Endothelial cell of umbilical vein (primary cell): ENCODE results near the gene EGFL6. TPM values are rescaled to one million over a fixed set of nuclear protein-coding genes. Genes with fewer than 3 reads are reported as not detected.

Experiments used
- BruUV-seq: library from RNA; stranded (reverse); fragments of 400-500 nt; replicated peaks from 2 replicates; lab custom pipeline; 2021; lab: Mats Ljungman, UMichigan
- CTCF ChIA-PET: fragments of 300-600, 350-600 bp; sonication (Branson Sonifier 250); formaldehyde crosslinking; loops from one replicate; lab custom pipeline; 2021; ENCODE audit warnings: antibody characterized with exemption, inconsistent platforms; lab: Charles Lee
- POLR2A ChIA-PET: fragments of 300-600, 350-600 bp; sonication (Branson Sonifier 250); formaldehyde crosslinking; loops from one replicate; lab custom pipeline; 2021; ENCODE audit warnings: antibody characterized with exemption, inconsistent platforms; lab: Charles Lee
- DNase-seq: peaks from one replicate; pipeline ENCODE4 v3.0.0-alpha.2; 2011; ENCODE audit warnings: low read depth, low spot score
- FAIRE-seq: peaks from 2 replicates; lab custom pipeline; 2011; peaks lifted over from hg19 to GRCh38; lab: Jason Lieb, UNC
- H2AFZ ChIP-seq: 2 replicates; pipeline ENCODE4 v1.6.0; 2012; ENCODE audit warnings: low read depth, low read length, control low read depth, inconsistent platforms
- H3K27ac ChIP-seq: 2 replicates; pipeline ENCODE4 v1.5.1; 2011; ENCODE audit warnings: low read depth, mild to moderate bottlenecking, control low read depth, low read length, moderate library complexity; ENCODE audit not compliant: insufficient read depth
- H3K27me3 ChIP-seq, 2 experiments: 2 replicates each; pipeline versions ENCODE4 v1.6.0 to v1.6.1; 2011; ENCODE audit warnings: low read length in 2 of 2, mixed read lengths in 1 of 2; ENCODE audit not compliant: control insufficient read depth in 2 of 2, insufficient read depth in 2 of 2
- H3K36me3 ChIP-seq, 2 experiments: 2 replicates in 1 of 2; 3 replicates in 1 of 2; pipeline ENCODE4 v1.5.1; 2011; ENCODE audit warnings: low read length in 2 of 2, mild to moderate bottlenecking in 1 of 2, moderate library complexity in 1 of 2; ENCODE audit not compliant: control insufficient read depth in 2 of 2, insufficient read depth in 2 of 2; ENCODE audit errors: extremely low read depth in 1 of 2
- H3K4me1 ChIP-seq: 3 replicates; pipeline ENCODE4 v1.5.1; 2011; ENCODE audit warnings: mild to moderate bottlenecking, low read length; ENCODE audit not compliant: control insufficient read depth, insufficient read depth; ENCODE audit errors: extremely low read depth
- H3K4me2 ChIP-seq: 2 replicates; pipeline ENCODE4 v1.6.1; 2011; ENCODE audit warnings: low read length, control low read depth, mixed read lengths; ENCODE audit not compliant: insufficient read depth
- H3K4me3 ChIP-seq, 3 experiments: fragments of 200-600 bp in 1 of 3; sonication (generic), shearing (Covaris generic) in 1 of 3; replicated peaks in 1 of 3; 2 replicates each; pipeline ENCODE4 v1.5.1; 2011 to 2016; ENCODE audit warnings: control low read depth in 3 of 3, low read length in 3 of 3, mild to moderate bottlenecking in 2 of 3, inconsistent platforms in 1 of 3, low read depth in 1 of 3, moderate library complexity in 1 of 3; ENCODE audit not compliant: insufficient read depth in 1 of 3
- H3K79me2 ChIP-seq: 2 replicates; pipeline ENCODE4 v1.6.0; 2012; ENCODE audit warnings: low read length, inconsistent platforms; ENCODE audit not compliant: control insufficient read depth, insufficient read depth
- H3K9ac ChIP-seq: replicated peaks from 2 replicates; pipeline ENCODE3; 2011; ENCODE audit warnings: low read length, control low read depth; ENCODE audit not compliant: insufficient read depth; ENCODE audit errors: extremely low read depth
- H3K9me1 ChIP-seq: replicated peaks from 3 replicates; pipeline ENCODE4 v1.6.0; 2011; ENCODE audit warnings: mild to moderate bottlenecking, low read length; ENCODE audit not compliant: control insufficient read depth, insufficient read depth; ENCODE audit errors: extremely low read depth
- H3K9me3 ChIP-seq: replicated peaks from 2 replicates; pipeline ENCODE4 v1.5.1; 2012; ENCODE audit warnings: low read length, inconsistent platforms; ENCODE audit not compliant: control insufficient read depth, insufficient read depth
- H4K20me1 ChIP-seq: replicated peaks from 2 replicates; pipeline ENCODE3; 2011; ENCODE audit warnings: mild to moderate bottlenecking, low read length; ENCODE audit not compliant: control insufficient read depth, insufficient read depth; ENCODE audit errors: extremely low read depth
- CTCF ChIP-seq, 2 donors: IDR thresholded peaks; 1 replicate in 1 of 2; 2 replicates in 1 of 2; pipeline ENCODE4 v1.5.1; 2011; ENCODE audit warnings: low read length in 2 of 2, mild to moderate bottlenecking in 2 of 2, moderate library complexity in 2 of 2, control low read depth in 1 of 2, inconsistent platforms in 1 of 2, low read depth in 1 of 2; ENCODE audit not compliant: insufficient read depth in 1 of 2; ENCODE audit errors: extremely low read depth in 1 of 2
- EZH2 ChIP-seq: IDR thresholded peaks from 2 replicates; pipeline ENCODE4 v1.6.1; 2012; ENCODE audit warnings: borderline replicate concordance, low read depth, mild to moderate bottlenecking, moderate library complexity, low read length, inconsistent platforms; ENCODE audit not compliant: severe bottlenecking
- FOS ChIP-seq: IDR thresholded peaks from 2 replicates; pipeline ENCODE4 v1.6.1; 2011; ENCODE audit warnings: mild to moderate bottlenecking, low read length, moderate library complexity, borderline replicate concordance; ENCODE audit not compliant: insufficient read depth
- GATA2 ChIP-seq: IDR thresholded peaks from 2 replicates; pipeline ENCODE4 v1.7.0; 2011; ENCODE audit warnings: low read depth, mild to moderate bottlenecking, moderate library complexity, mixed read lengths, low read length; ENCODE audit not compliant: insufficient read length, insufficient read depth
- JUN ChIP-seq: IDR thresholded peaks from 2 replicates; pipeline ENCODE4 v1.6.1; 2011; ENCODE audit warnings: borderline replicate concordance, low read depth; ENCODE audit not compliant: insufficient read length, insufficient read depth
- MAX ChIP-seq: IDR thresholded peaks from 2 replicates; pipeline ENCODE4 v1.6.1; 2011; ENCODE audit not compliant: insufficient read depth, insufficient read length
- MYC ChIP-seq: IDR thresholded peaks from one replicate; pipeline ENCODE4 v1.6.1; 2011; ENCODE audit warnings: mild to moderate bottlenecking, low read depth, low read length
- POLR2A ChIP-seq: IDR thresholded peaks from 2 replicates; pipeline ENCODE4 v1.6.1; 2012; ENCODE audit warnings: low read depth, mild to moderate bottlenecking, control low read depth, low read length
- POLR2AphosphoS5 ChIP-seq: IDR thresholded peaks from 2 replicates; pipeline ENCODE4 v1.6.1; 2012; ENCODE audit warnings: low read depth, mild to moderate bottlenecking, control low read depth, low read length, moderate library complexity; ENCODE audit not compliant: insufficient read depth
- dilution Hi-C: fragments of 300-500 bp; cut with MboI; formaldehyde crosslinking; loops from one replicate; pipeline ENCODE4 v1.15.0; 2019; ENCODE audit warnings: low sequenced_read_pairs; ENCODE audit not compliant: extremely low pct_ligation_motif_present
- intact Hi-C: fragments of 100-400 bp; cut with micrococcal nuclease; formaldehyde crosslinking; loops from one replicate; pipeline ENCODE4 v1.10.0; 2022
- polyA plus RNA-seq, 4 experiments: library from polyadenylated mRNA; depleted of rRNA in 3 of 4; stranded (reverse) in 3 of 4; unstranded in 1 of 4; fragments of >200 nt; gene quantifications; 2 replicates each; pipeline versions ENCODE4 v1.2.1 to v1.2.3, GENCODE V29; 2011 to 2012; ENCODE audit warnings: missing spikeins in 1 of 4
- total RNA-seq: library from RNA; stranded (reverse); gene quantifications from 2 replicates; pipeline ENCODE4 v1.2.3, GENCODE V29; 2021

The EGFL6 gene
- total and polyA plus RNA-seq, 2 donors (not counting 3 experiments of a cell fraction or from before 2014, with no cell fraction given): not detected

- Histone ChIP-seq H3K4me2 (no peak overlapping the region), H3K4me1 (no peaks in the 10 kb centered on the region), H3K9me3 (no peaks in the 10 kb centered on the region), H3K27ac (no peak overlapping the region), H3K79me2 (no peaks in the 10 kb centered on the region), H3K9ac (no peak overlapping the region), H3K9me1 (no peaks in the 10 kb centered on the region), H3K4me3 (no peak overlapping the region), H3K27me3 (no peaks in the 10 kb centered on the region), H4K20me1 (no peaks in the 10 kb centered on the region), H2AFZ (no peak overlapping the region), H3K36me3 (no peaks in the 10 kb centered on the region)
- TF ChIP-seq MAX (no peak), JUN (no peak), EZH2 (no peak), POLR2A (no peak), FOS (no peak)
- dilution Hi-C loops: no loop called here
- BruUV-seq: no TSS peak
- DNase-seq (no peak), FAIRE-seq (no peak)
- ChIA-PET CTCF (no interaction called here), POLR2A (no interaction called here)
- intact Hi-C loops: no loop called here
Observed at GRCh38 chrX:13620207-13620606, 50.8 kb downstream of the EGFL6 start.

GRCh38 chrX:13622401-13622964 lies 53.1 kb downstream of the EGFL6 start:
- no TSS peak for BruUV-seq
- no peaks in the 10 kb centered on the region for H3K4me1 ChIP-seq
- no peak overlapping the region for H3K9ac ChIP-seq
- no peaks in the 10 kb centered on the region for H4K20me1 ChIP-seq
- H2AFZ ChIP-seq: no peak overlapping the region
- H3K36me3 ChIP-seq: no peaks in the 10 kb centered on the region
- TF ChIP-seq JUN (no peak), CTCF (IDR thresholded peaks at IDR 0.05; ENCODE audit: extremely low read depth in 1 of 2, insufficient read depth in 1 of 2, low read depth in 1 of 2, low read length in 2 of 2) (no peak), FOS (no peak), POLR2A (no peak), EZH2 (no peak), MYC (no peak), MAX (no peak), GATA2 (no peak), POLR2AphosphoS5 (no peak)
- H3K27ac ChIP-seq: no peak overlapping the region
- no peak overlapping the region for H3K4me3 ChIP-seq
- intact Hi-C loops: no loop called here
- H3K4me2 ChIP-seq: no peak overlapping the region
- DNase-seq (no peak), FAIRE-seq (no peak)
- no peaks in the 10 kb centered on the region for H3K27me3 ChIP-seq
- H3K9me3 ChIP-seq: no peaks in the 10 kb centered on the region
- no peaks in the 10 kb centered on the region for H3K9me1 ChIP-seq
- dilution Hi-C loops: no loop called here
- H3K79me2 ChIP-seq: no peaks in the 10 kb centered on the region
- ChIA-PET POLR2A (no interaction called here), CTCF (no interaction called here)
